ENCODE results near the gene TMEM131L.

GRCh38 chr4:153556435-153556815, 90.3 kb downstream of the TMEM131L start:
- TF ChIP-seq POLR2A (IDR thresholded peaks at IDR 0.05; ENCODE audit: borderline replicate concordance, extremely low read depth, insufficient read depth, insufficient read length) (no peak), ELF1 (IDR thresholded peaks at IDR 0.05; ENCODE audit: borderline replicate concordance, low read depth) (no peak), ZBTB33 (IDR thresholded peaks at IDR 0.05; ENCODE audit: extremely low read depth, insufficient replicate concordance, low read length) (no peak), POLR2AphosphoS5 (IDR thresholded peaks at IDR 0.05; ENCODE audit: low read depth, low read length) (no peak), CTCF (IDR thresholded peaks at IDR 0.05 in 2 of 3, conservative IDR thresholded peaks at IDR 0.05 in 1 of 3; ENCODE audit: borderline replicate concordance in 1 of 3, insufficient read depth in 1 of 3, low read depth in 2 of 3, low read length in 2 of 3) (no peak), CEBPB (IDR thresholded peaks at IDR 0.05; ENCODE audit: low read depth) (no peak), ZNF274 (IDR thresholded peaks at IDR 0.05; ENCODE audit: low read depth, low read length) (no peak), EZH2 (IDR thresholded peaks at IDR 0.05) (no peak), SP1 (IDR thresholded peaks at IDR 0.05; ENCODE audit: low read depth) (no peak), REST (IDR thresholded peaks at IDR 0.05; ENCODE audit: low read depth) (no peak)
